Body of pancreas (tissue), 4 donors: ENCODE data around the gene MESD. TPM values are rescaled to one million over a fixed set of nuclear protein-coding genes. Genes with fewer than 3 reads are reported as not detected.

Experiments used
- ATAC-seq: fragments of 150-250 bp; one replicate; pipeline ENCODE4 v1.9.1; 2016
- DNase-seq, 4 donors: peaks; one replicate each; pipeline ENCODE4 v3.0.0-alpha.2; 2019
- H3K27ac ChIP-seq, 4 donors: fragments of 200-600 bp; sonication (generic); 1 replicate in 3 of 4; 2 replicates in 1 of 4; pipeline versions ENCODE4 v1.5.1 to v1.6.1; 2016 to 2019; ENCODE audit warnings: mild to moderate bottlenecking in 1 of 4, mixed read lengths in 1 of 4, moderate library complexity in 1 of 4
- H3K27me3 ChIP-seq, 2 donors: fragments of 200-600 bp; sonication (generic); one replicate each; pipeline ENCODE4 v1.6.0; 2016; ENCODE audit warnings: mild to moderate bottlenecking in 1 of 2
- H3K36me3 ChIP-seq, 2 donors: fragments of 200-600 bp; sonication (generic); replicated peaks in 1 of 2; 2 replicates each; pipeline ENCODE4 v1.5.1; 2016; ENCODE audit warnings: low read depth in 2 of 2; ENCODE audit not compliant: insufficient read depth in 1 of 2
- H3K4me1 ChIP-seq: fragments of 200-600 bp; sonication (generic); one replicate; pipeline ENCODE4 v1.6.0; 2016
- H3K4me3 ChIP-seq, 2 donors: fragments of 200-600 bp; sonication (generic); 1 replicate in 1 of 2; 2 replicates in 1 of 2; pipeline ENCODE4 v1.5.1; 2016 to 2019
- H3K9me3 ChIP-seq, 3 donors: fragments of 200-600 bp; sonication (generic); 1 replicate in 2 of 3; 2 replicates in 1 of 3; pipeline ENCODE4 v1.5.1; 2016
- CTCF ChIP-seq, 7 experiments: fragments of 450-650 bp in 4 of 7; fragments of 200-600 bp in 3 of 7; sonication (generic) in 3 of 7; IDR thresholded peaks; one replicate each; pipeline ENCODE4 v1.5.1; 2016 to 2019; ENCODE audit warnings: antibody characterized with exemption in 7 of 7
- POLR2A ChIP-seq, 3 donors: fragments of 450-650 bp; IDR thresholded peaks; one replicate each; pipeline ENCODE4 v1.6.1; 2016; ENCODE audit warnings: antibody characterized with exemption in 3 of 3, mild to moderate bottlenecking in 2 of 3
- WGBS, 2 donors: methylation state at CpG; one replicate each; pipeline ENCODE4 v1.1.5; 2017; 5-methylcytosine and 5-hydroxymethylcytosine counted together
- intact Hi-C: fragments of 100-400 bp; cut with DNase I; formaldehyde crosslinking; loops from one replicate; pipeline ENCODE4 v1.15.1; 2023
- total RNA-seq, 2 donors: library from RNA; depleted of rRNA; stranded (reverse); fragments of >200 nt; gene quantifications; one replicate each; pipeline ENCODE4 v1.1.0, GENCODE V29; 2016

The MESD gene
- total RNA-seq, 2 donors from 2014 or later: 22.3 to 34.6 TPM

DNA sequence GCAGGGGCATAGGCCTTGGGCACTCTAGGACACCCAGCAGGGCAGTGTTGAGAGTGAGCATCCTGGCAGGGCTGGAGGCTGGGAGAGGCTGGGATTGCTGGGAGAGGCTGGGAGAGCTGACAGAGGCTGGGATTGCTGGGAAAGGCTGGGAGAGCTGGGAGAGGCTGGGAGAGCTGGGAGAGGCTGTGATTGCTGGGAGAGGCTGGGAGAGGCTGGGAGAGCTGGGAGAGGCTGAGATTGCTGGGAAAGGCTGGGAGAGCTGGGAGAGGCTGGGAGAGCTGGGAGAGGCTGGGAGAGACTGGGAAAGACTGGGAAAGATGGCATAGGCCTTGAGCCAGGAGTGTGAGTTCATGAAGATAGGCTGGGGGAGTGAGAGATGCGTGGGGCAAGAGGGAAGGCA is 77.8 kb downstream of the MESD start:
- intact Hi-C loops: no loop called here
- 95 to 100% methylated on average over 1 of the region's 1 CpG for WGBS, 2 donors
- Histone ChIP-seq H3K4me1 (no peaks in the 10 kb centered on the region), H3K9me3 (peaks cover 0 to 6% (median 0%) of the 10 kb centered on the region in 3 donors), H3K36me3 (no peaks in the 10 kb centered on the region), H3K27ac (no peak overlapping the region), H3K4me3 (no peak overlapping the region), H3K27me3 (no peaks in the 10 kb centered on the region)
- ATAC-seq (no peak), DNase-seq (no peak)
- TF ChIP-seq CTCF (IDR thresholded peaks at IDR 0.05) (no peak), POLR2A (IDR thresholded peaks at IDR 0.05) (no peak)

DNA sequence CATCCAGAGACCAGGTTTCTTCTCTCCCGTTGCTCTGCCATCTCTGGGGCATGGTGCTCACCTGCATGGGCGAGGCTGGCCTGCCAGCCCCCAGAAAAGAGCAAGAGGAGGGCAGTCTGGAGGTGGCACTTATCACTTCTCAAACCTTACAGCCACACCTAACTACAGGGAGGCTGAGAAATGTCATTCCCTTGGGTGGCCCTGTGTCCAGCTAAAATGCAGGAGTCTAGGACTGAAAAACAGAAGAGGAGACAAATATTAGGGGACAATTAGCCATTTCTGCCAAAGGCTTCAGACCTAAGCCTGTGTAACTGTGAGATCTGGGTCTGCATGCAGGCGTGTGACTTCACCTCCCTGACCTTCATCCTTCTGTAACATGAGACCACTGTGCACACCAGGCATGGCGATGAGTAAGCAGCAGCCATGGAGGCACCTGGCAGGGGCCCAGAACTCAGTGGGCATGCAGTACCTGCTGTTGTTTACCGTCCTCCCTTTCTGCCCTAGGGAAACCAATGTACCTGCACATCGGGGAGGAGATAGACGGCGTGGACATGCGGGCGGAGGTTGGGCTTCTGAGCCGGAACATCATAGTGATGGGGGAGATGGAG is 83.4 kb downstream of the MESD start:
- H3K4me3 ChIP-seq: no peak overlapping the region
- intact Hi-C loops: no loop called here
- peaks cover 0 to 6% (median 0%) of the 10 kb centered on the region in 3 donors for H3K9me3 ChIP-seq
- ATAC-seq (no peak), DNase-seq (no peak)
- H3K4me1 ChIP-seq: no peaks in the 10 kb centered on the region
- H3K27ac ChIP-seq: no peak overlapping the region
- H3K27me3 ChIP-seq: no peaks in the 10 kb centered on the region
- no peaks in the 10 kb centered on the region for H3K36me3 ChIP-seq
- WGBS, 2 donors: 89 to 90% methylated on average over 11 of the region's 11 CpGs
- no peak for TF ChIP-seq CTCF (IDR thresholded peaks at IDR 0.05)
- TF ChIP-seq POLR2A (IDR thresholded peaks at IDR 0.05): no peak

DNA sequence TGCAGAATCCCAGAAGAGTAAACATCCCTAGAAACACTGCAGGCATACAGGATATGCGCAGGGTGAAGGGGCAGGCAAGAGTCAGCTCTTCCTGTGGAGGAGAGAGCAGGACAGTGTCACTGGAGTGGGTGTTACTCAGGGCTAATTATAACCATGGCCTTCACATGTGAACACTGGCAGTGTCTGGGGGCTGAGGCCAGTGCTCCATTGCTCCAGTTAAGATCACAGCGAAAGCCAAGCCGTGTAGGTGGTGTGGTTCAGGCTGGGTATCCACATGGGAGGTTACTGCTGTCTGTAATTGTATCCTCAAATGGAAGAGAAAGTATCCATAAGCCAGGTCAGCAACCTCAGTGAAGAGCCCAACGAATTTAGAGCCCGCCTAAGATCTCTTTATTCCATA is 84.6 kb downstream of the MESD start:
- Histone ChIP-seq H3K9me3 (peaks cover 0 to 6% (median 0%) of the 10 kb centered on the region in 3 donors), H3K4me1 (no peaks in the 10 kb centered on the region), H3K36me3 (no peaks in the 10 kb centered on the region), H3K27me3 (no peaks in the 10 kb centered on the region), H3K27ac (no peak overlapping the region), H3K4me3 (no peak overlapping the region)
- ATAC-seq (no peak), DNase-seq (no peak)
- 84 to 86% methylated on average over 5 of the region's 5 CpGs for WGBS, 2 donors
- intact Hi-C loops: no loop called here
- no peak for TF ChIP-seq POLR2A (IDR thresholded peaks at IDR 0.05)
- TF ChIP-seq CTCF (IDR thresholded peaks at IDR 0.05): no peak

GRCh38 chr15:80902298-80902801 is 87.3 kb downstream of the MESD start:
- Histone ChIP-seq H3K36me3 (no peaks in the 10 kb centered on the region), H3K27me3 (no peaks in the 10 kb centered on the region), H3K27ac (no peak overlapping the region), H3K4me3 (no peak overlapping the region), H3K4me1 (no peaks in the 10 kb centered on the region), H3K9me3 (no peaks in the 10 kb centered on the region)
- 87 to 95% methylated on average over 10 of the region's 10 CpGs for WGBS, 2 donors
- no peak for TF ChIP-seq CTCF (IDR thresholded peaks at IDR 0.05)
- no peak for TF ChIP-seq POLR2A (IDR thresholded peaks at IDR 0.05)
- ATAC-seq (no peak), DNase-seq (no peak)
- intact Hi-C loops: no loop called here

- intact Hi-C loops: no loop called here
- DNase-seq (no peak), ATAC-seq (no peak)
- no peaks in the 10 kb centered on the region for H3K27me3 ChIP-seq
- H3K4me1 ChIP-seq: no peaks in the 10 kb centered on the region
- no peaks in the 10 kb centered on the region for H3K36me3 ChIP-seq
- no peaks in the 10 kb centered on the region for H3K9me3 ChIP-seq
- 71 to 92% methylated on average over 2 of the region's 2 CpGs for WGBS, 2 donors
- TF ChIP-seq POLR2A (IDR thresholded peaks at IDR 0.05): no peak
- TF ChIP-seq CTCF (IDR thresholded peaks at IDR 0.05): no peak
- H3K4me3 ChIP-seq: no peak overlapping the region
- H3K27ac ChIP-seq: no peak overlapping the region
These were observed 91.6 kb downstream of the MESD start for GRCh38 chr15:80898040-80898439.
